Upper lobe of left lung (tissue), 4 donors: ENCODE data around the gene AGBL4.

ENCODE experiments used
- EP300 ChIP-seq, 4 donors: sonication (generic); formaldehyde crosslinking; IDR thresholded peaks; one replicate each; pipeline ENCODE4 v1.5.1; 2017; ENCODE audit warnings: antibody characterized with exemption in 4 of 4, control low read depth in 2 of 4
- POLR2AphosphoS5 ChIP-seq, 2 donors: sonication (generic); formaldehyde crosslinking; IDR thresholded peaks; one replicate each; pipeline ENCODE4 v1.5.1; 2017; ENCODE audit warnings: antibody characterized with exemption in 2 of 2

GRCh38 chr1:49298304-49298703 is 725.5 kb downstream of the AGBL4 start:
- TF ChIP-seq POLR2AphosphoS5 (IDR thresholded peaks at IDR 0.05) (no peak), EP300 (IDR thresholded peaks at IDR 0.05) (no peak)
